GM23338 (cell line): Measurements from ENCODE around the gene ACTA2. TPM values are rescaled to one million over a fixed set of nuclear protein-coding genes. Genes with fewer than 3 reads are reported as not detected.

ENCODE experiments used
- ATAC-seq: fragments of 200-7000 bp; cut with Tn5 transposase; 3 replicates; pipeline ENCODE4 v1.9.1; 2020
- DNase-seq: peaks from one replicate; pipeline ENCODE4 v3.0.0-alpha.2; 2015; ENCODE audit warnings: low spot score
- H2AFZ ChIP-seq: fragments of 200-600 bp; sonication (generic); 2 replicates; pipeline ENCODE4 v1.8.0; 2016; ENCODE audit warnings: antibody characterized with exemption, mild to moderate bottlenecking, moderate library complexity
- H3F3A ChIP-seq: fragments of 200-600 bp; sonication (generic); replicated peaks from 2 replicates; pipeline ENCODE4 v1.8.0; 2017; ENCODE audit warnings: antibody characterized with exemption, mixed run types, low read depth
- H3K27ac ChIP-seq: fragments of 200-600 bp; sonication (generic); 2 replicates; pipeline ENCODE4 v1.6.1; 2016; ENCODE audit warnings: low read depth
- H3K27me3 ChIP-seq: fragments of 200-600 bp; sonication (generic); 2 replicates; pipeline ENCODE4 v1.8.0; 2016; ENCODE audit warnings: mild to moderate bottlenecking, mixed run types, moderate library complexity; ENCODE audit not compliant: insufficient read depth
- H3K36me3 ChIP-seq: fragments of 200-600 bp; sonication (generic); 2 replicates; pipeline ENCODE4 v1.8.0; 2016; ENCODE audit warnings: mild to moderate bottlenecking; ENCODE audit not compliant: insufficient read depth
- H3K4me1 ChIP-seq: fragments of 200-600 bp; sonication (generic); 2 replicates; pipeline ENCODE4 v1.8.0; 2016; ENCODE audit warnings: mild to moderate bottlenecking, moderate library complexity; ENCODE audit not compliant: insufficient read depth
- H3K4me2 ChIP-seq: fragments of 200-600 bp; sonication (generic); 2 replicates; pipeline ENCODE4 v1.7.1; 2017; ENCODE audit warnings: mixed run types
- H3K4me3 ChIP-seq: fragments of 200-600 bp; sonication (generic); 2 replicates; pipeline ENCODE4 v1.6.1; 2016; ENCODE audit warnings: mixed run types
- H3K79me2 ChIP-seq: fragments of 200-600 bp; sonication (generic); replicated peaks from 2 replicates; pipeline ENCODE4 v1.8.0; 2017; ENCODE audit warnings: mild to moderate bottlenecking; ENCODE audit not compliant: insufficient read depth
- H3K9me2 ChIP-seq: fragments of 200-600 bp; sonication (generic); 2 replicates; pipeline ENCODE4 v1.8.0; 2017; ENCODE audit not compliant: insufficient read depth
- H4K20me1 ChIP-seq: fragments of 200-600 bp; sonication (generic); replicated peaks from 2 replicates; pipeline ENCODE4 v1.8.0; 2017; ENCODE audit warnings: mild to moderate bottlenecking; ENCODE audit not compliant: insufficient read depth
- H3K27ac Mint-ChIP-seq: 2 replicates; pipeline ENCODE4 v1.8.0; 2020; ENCODE audit warnings: inconsistent platforms, mild to moderate bottlenecking, moderate library complexity, mixed read lengths
- H3K27me3 Mint-ChIP-seq: 3 replicates; pipeline ENCODE4 v1.8.0; 2022; ENCODE audit warnings: low read depth, mild to moderate bottlenecking, moderate library complexity, mixed read lengths, inconsistent platforms; ENCODE audit not compliant: insufficient read depth, poor library complexity
- H3K36me3 Mint-ChIP-seq: 3 replicates; pipeline ENCODE4 v1.8.0; 2021; ENCODE audit warnings: low read depth, mild to moderate bottlenecking, inconsistent platforms, moderate library complexity, mixed read lengths
- H3K4me1 Mint-ChIP-seq: 3 replicates; pipeline ENCODE4 v1.8.0; 2020; ENCODE audit warnings: mild to moderate bottlenecking, inconsistent platforms, mixed read lengths
- H3K4me3 Mint-ChIP-seq: 3 replicates; pipeline ENCODE4 v1.8.0; 2021; ENCODE audit warnings: moderate library complexity, mild to moderate bottlenecking, inconsistent platforms, mixed read lengths
- H3K9me3 Mint-ChIP-seq: 3 replicates; pipeline ENCODE4 v1.8.0; 2020; ENCODE audit warnings: moderate library complexity, mild to moderate bottlenecking, inconsistent platforms, mixed read lengths
- CREB1 ChIP-seq: fragments of 250-450 bp; sonication (Bioruptor Pico); IDR thresholded peaks from 2 replicates; pipeline ENCODE4 v1.5.0; 2020; ENCODE audit warnings: low read depth, mild to moderate bottlenecking, moderate library complexity
- CTCF ChIP-seq, 2 experiments: fragments of 200-600 bp in 1 of 2; sonication (generic) in 1 of 2; conservative IDR thresholded peaks; 2 replicates each; pipeline versions ENCODE4 v1.5.1 to v1.6.1; 2016 to 2017; ENCODE audit warnings: antibody characterized with exemption in 2 of 2, low read depth in 2 of 2, mild to moderate bottlenecking in 2 of 2, moderate library complexity in 1 of 2
- ETS1 ChIP-seq: IDR thresholded peaks from 2 replicates; pipeline ENCODE4 v1.6.1; 2016; ENCODE audit warnings: antibody characterized with exemption
- EZH2 ChIP-seq: fragments of 200-600 bp; sonication (generic); IDR thresholded peaks from one replicate; pipeline ENCODE4 v1.8.0; 2017; ENCODE audit warnings: antibody characterized with exemption, mild to moderate bottlenecking, low read depth; ENCODE audit not compliant: unreplicated experiment
- EZH2phosphoT487 ChIP-seq: fragments of 200-600 bp; sonication (generic); IDR thresholded peaks from one replicate; pipeline ENCODE4 v1.8.1; 2018; ENCODE audit warnings: antibody characterized with exemption; ENCODE audit not compliant: unreplicated experiment
- JUNB ChIP-seq: IDR thresholded peaks from one replicate; pipeline ENCODE4 v1.6.1; 2016; ENCODE audit warnings: antibody characterized with exemption; ENCODE audit not compliant: unreplicated experiment
- NANOG ChIP-seq: IDR thresholded peaks from 2 replicates; pipeline ENCODE4 v1.6.1; 2016; ENCODE audit warnings: antibody characterized with exemption, borderline replicate concordance
- POLR2AphosphoS5 ChIP-seq: IDR thresholded peaks from 2 replicates; pipeline ENCODE4 v1.6.1; 2016; ENCODE audit warnings: antibody characterized with exemption, low read depth
- REST ChIP-seq: IDR thresholded peaks from one replicate; pipeline ENCODE4 v1.6.1; 2018; ENCODE audit warnings: antibody characterized with exemption; ENCODE audit not compliant: unreplicated experiment
- STAT1 ChIP-seq: IDR thresholded peaks from one replicate; pipeline ENCODE4 v1.6.1; 2016; ENCODE audit warnings: antibody characterized with exemption; ENCODE audit not compliant: unreplicated experiment
- ZNF114 ChIP-seq: fragments of 250-450 bp; sonication (Bioruptor Pico); IDR thresholded peaks from 2 replicates; pipeline ENCODE4 v1.5.0; 2020; ENCODE audit warnings: mild to moderate bottlenecking, moderate library complexity
- ZNF331 ChIP-seq: fragments of 250-450 bp; sonication (Bioruptor Pico); IDR thresholded peaks from 2 replicates; pipeline ENCODE4 v1.5.0; 2020; ENCODE audit warnings: low read depth, mild to moderate bottlenecking, moderate library complexity
- ZNF462 ChIP-seq: fragments of 250-450 bp; sonication (Bioruptor Pico); IDR thresholded peaks from 2 replicates; pipeline ENCODE4 v1.5.0; 2020; ENCODE audit warnings: mild to moderate bottlenecking, moderate library complexity
- polyA plus RNA-seq: library from polyadenylated mRNA; unstranded; fragments of >200 nt; fragmentation: Nextera tagmentation; extraction: Ambion mirVana; gene quantifications from 2 replicates; pipeline ENCODE4 v1.2.1, GENCODE V29; 2016
- total RNA-seq: library from RNA; depleted of rRNA; stranded (reverse); fragments of >200 nt; shearing (Covaris generic); gene quantifications from 2 replicates; pipeline ENCODE4 v1.2.3, GENCODE V29; 2014

The ACTA2 gene
- total and polyA plus RNA-seq, 2 experiments from 2014 or later = 3.4 to 9.4 TPM

GRCh38 chr10:88958721-88959120 lies 6.1 kb upstream of the ACTA2 start:
- Histone ChIP-seq H3K9me2 (no peaks in the 10 kb centered on the region), H2AFZ (no peak overlapping the region), H3K27me3 (no peaks in the 10 kb centered on the region), H4K20me1 (no peaks in the 10 kb centered on the region), H3K4me3 (no peak overlapping the region), H3K27ac (no peak overlapping the region), H3K4me2 (no peak overlapping the region), H3K79me2 (no peaks in the 10 kb centered on the region), H3K36me3 (no peaks in the 10 kb centered on the region), H3F3A (no peaks in the 10 kb centered on the region), H3K4me1 (no peaks in the 10 kb centered on the region)
- ATAC-seq = no peak
- Mint-ChIP-seq H3K27ac (no peak overlapping the region), H3K4me1 (no peaks in the 10 kb centered on the region), H3K27me3 (no peaks in the 10 kb centered on the region), H3K4me3 (no peak overlapping the region), H3K9me3 (no peaks in the 10 kb centered on the region), H3K36me3 (no peaks in the 10 kb centered on the region)
- no peak for DNase-seq
- TF ChIP-seq ZNF462 (CRISPR knock-in tag) (no peak), ZNF114 (CRISPR knock-in tag) (no peak), STAT1 (no peak), ETS1 (no peak), CTCF (conservative IDR thresholded peaks at IDR 0.05; ENCODE audit: low read depth in 2 of 2) (no peak), CREB1 (no peak), REST (no peak), NANOG (no peak), POLR2AphosphoS5 (no peak), EZH2 (no peak), EZH2phosphoT487 (no peak), ZNF331 (no peak), JUNB (no peak)
